Right kidney (tissue), 9 donors: ENCODE results near the gene PHF20.
A peak's percentile ranks its signal among the peaks of the same experiment; 100 is the strongest.
"Not testable (repeated sequence)": the region's sequence is repeated elsewhere in the genome, so short reads cannot be mapped to it uniquely, and the experiment has no call there.

ENCODE experiments used
- DNase-seq: peaks from one replicate; pipeline ENCODE4 v3.0.0-alpha.2; 2016
- long read RNA-seq, 8 donors: transcript quantifications; one replicate each; lab custom pipeline, GENCODE V29; 2026

The PHF20 gene
- long read RNA-seq, donor 1, partial matches to known transcripts, result 35 of 37 reads
- long read RNA-seq, donor 1, other reads (novel, unspliced or antisense), result 0 of 37 reads
- long read RNA-seq, donor 2, transcript PHF20-216 (2 exons, 618 nt), result major isoform, 5 of 5 reads
- long read RNA-seq, donor 2, partial matches to known transcripts, result 0 of 5 reads
- long read RNA-seq, donor 2, other reads (novel, unspliced or antisense), result 0 of 5 reads
- long read RNA-seq, donor 3, partial matches to known transcripts, result 13 of 16 reads
- long read RNA-seq, donor 3, other reads (novel, unspliced or antisense), result 0 of 16 reads
- long read RNA-seq, donor 4, partial matches to known transcripts, result 0 of 1 reads
- long read RNA-seq, donor 4, other reads (novel, unspliced or antisense), result 0 of 1 reads
- long read RNA-seq, donor 5, full-length matches to known transcripts, result 4 of 45 reads
- long read RNA-seq, donor 5, partial matches to known transcripts, result 0 of 45 reads
- long read RNA-seq, donor 5, other reads (novel, unspliced or antisense), result 41 of 45 reads
- long read RNA-seq, donor 6, partial matches to known transcripts, result 0 of 3 reads
- long read RNA-seq, donor 6, other reads (novel, unspliced or antisense), result 0 of 3 reads
- long read RNA-seq, donor 7, partial matches to known transcripts, result 0 of 4 reads
- long read RNA-seq, donor 7, other reads (novel, unspliced or antisense), result 0 of 4 reads
- long read RNA-seq, donor 8, partial matches to known transcripts, result 31 of 34 reads
- long read RNA-seq, donor 8, other reads (novel, unspliced or antisense), result 0 of 34 reads

DNA sequence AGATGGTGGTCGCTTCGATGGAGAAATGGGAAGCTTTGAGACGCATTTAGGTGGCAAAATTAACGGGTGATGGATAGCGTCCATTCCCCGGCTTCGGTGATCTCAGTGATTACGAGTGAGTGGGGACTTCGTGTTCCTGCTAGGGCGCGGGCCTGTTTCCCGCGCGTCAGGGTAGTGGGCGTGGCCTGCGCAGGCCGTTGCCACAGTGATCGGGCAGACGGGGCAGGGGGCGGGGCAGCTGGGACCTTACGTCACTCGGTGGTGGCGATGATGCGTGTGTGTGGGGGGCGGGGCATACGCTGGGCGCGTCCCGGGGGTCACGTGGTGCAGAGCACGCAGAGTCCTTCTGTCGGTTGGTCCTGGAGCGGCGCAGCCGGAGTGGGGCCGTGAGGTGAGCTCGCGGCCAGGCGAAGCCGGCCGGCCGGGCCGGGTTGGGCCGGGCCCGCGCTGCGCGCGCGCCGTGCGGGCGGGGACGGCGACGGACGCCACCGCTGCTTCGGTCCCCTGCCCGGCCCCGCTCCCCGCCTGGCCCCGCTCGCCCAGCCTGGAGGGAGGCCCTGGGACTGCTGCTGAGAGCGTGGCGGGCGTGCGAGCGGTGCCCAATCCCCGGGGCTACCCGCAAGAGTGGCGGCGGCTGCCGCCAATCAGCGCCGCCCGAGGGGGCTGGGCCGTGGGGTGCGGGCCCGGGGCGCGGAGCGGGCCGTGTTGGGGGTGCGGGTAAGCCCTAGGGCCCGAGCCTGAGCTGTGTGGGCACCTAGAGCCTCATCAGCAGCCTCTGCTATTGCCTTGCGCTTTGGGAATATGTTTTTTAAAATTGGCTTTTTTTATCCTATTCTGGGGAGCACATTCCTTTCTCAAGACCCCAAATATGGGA lies at the start of gene PHF20:
PHF20 (plus strand) TSS at position 327 of the 874 bp plus-strand sequence. CDS start 29,508 bp downstream, outside the sequence.
- DNase-seq, result peak; percentile 82

DNA sequence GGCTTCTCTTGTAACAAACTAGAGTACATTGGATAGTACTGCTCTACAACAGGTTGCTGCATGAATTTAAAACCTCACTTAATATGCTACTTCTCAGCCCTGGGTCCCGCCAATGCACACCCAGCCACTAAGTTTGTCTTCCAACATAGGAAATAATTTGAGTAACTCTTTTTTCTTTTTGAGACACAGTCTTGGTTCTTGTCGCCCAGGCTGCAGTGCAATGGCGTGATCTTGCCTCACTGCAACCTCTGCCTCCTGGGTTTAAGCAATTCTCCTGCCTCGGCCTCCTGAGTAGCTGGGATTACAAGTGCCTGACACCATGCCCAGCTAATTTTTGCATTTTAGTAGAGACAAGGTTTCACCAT lies 48.6 kb upstream of the PHF20 start:
- DNase-seq, result not testable (repeated sequence)

DNA sequence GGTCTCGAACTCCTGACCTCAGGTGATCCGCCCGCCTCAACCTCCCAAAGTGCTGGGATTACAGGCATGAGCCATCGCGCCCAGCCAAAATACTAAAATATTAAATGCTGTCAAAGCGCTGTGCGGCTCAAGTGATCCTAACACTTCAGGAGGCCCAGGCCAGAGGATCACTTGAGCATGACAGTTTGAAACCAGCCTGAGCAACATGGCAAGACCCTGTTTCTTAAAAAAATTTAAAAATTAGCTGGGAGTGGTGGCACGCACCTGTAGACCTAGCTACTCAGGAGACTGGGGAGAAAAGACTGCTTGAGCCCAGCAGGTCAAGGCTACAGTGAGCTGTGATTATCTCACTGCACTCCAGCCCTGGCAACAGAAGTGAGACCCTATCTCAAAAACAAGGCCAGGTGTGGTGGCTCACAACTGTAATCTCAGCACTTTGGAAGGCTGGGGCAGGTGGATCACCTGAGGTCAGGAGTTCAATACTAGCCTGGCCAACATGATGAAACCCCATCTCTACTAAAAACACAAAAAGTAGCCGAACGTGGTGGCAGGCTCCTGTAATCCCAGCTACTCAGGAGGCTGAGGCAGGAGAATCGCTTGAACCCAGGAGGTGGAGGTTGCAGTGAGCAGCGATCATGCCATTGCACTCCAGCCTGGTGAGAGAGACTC lies 48.0 kb upstream of the PHF20 start:
- not testable (repeated sequence) for DNase-seq

DNA sequence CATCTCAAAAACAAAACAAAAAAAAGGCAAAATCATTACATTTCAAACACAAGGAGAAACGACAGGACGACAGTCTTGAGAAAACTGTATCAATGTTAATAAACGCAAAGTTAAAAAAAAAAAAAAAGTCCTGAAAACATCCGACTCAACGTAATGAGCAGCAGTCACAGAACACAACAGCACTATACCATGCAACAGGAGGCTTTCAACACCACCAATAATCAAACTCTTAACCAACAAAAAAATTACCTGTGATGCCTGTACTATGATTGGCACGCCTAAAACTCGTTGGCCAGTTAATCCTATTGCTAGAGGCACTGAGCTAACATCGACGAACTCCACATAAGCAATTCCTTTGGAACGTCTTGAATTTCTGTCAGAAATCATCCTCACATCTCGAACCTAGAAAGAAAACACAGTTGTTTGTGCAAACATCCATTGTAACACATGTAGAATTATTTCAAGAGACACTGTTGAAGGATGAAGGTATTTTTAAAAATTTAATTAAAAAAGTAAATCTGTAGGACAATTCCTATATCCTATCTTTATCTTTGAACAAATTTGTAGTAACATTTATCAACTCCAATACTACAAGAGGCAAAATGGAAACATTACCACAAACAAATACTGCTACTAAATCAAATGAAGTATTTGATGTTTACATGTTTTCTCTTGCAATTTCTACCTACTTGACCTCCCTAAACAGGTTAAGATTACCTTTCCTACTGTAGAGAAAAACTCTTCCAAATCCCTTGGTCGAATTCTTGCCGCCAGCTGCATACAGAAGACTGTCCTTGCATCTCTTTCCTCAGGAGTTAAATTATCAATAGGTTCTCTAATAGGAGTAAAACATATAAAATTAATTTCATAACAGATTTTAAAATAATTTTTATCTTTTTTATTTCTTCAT lies 47.2 kb upstream of the PHF20 start:
- no peak for DNase-seq

DNA sequence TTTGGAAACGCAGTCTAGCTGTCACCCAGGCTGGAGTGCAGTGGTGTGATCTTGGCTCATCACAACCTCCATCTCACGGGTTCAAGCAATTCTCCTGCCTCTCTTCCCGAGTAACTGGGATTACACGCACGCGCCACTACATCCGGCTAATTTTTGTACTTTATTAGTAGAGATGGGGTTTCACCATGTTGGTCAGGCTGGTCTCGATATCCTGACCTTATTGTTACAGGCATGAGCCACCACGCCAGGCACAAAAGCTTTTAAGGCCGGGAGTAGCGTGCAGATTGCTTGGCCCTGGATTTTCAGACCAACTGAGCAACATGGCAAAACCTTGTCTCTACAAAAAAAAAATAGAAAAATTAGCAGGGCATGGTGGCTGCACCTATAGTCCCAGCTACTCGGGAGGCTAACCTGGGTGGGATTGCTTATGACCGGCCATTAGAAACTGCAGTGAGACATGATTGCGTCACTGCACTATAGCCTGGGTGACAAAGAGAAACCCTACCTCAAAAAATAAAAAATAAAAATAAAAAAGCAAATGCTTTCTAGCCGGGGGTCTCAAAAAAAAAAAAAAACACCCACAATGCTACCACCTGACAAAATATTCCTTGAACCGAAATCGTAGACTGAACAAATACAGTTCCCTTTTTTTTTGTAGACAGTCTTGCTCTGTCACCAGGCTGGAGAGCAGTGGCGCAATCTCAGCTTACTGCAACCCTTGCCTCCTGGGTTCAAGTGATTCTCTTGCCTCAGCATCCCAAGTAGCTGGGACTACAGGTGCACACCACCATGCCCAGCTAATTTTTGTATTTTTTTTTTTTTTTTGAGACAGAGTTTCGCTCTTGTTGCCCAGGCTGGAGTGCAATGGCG lies 44.7 kb upstream of the PHF20 start:
- no peak for DNase-seq

DNA sequence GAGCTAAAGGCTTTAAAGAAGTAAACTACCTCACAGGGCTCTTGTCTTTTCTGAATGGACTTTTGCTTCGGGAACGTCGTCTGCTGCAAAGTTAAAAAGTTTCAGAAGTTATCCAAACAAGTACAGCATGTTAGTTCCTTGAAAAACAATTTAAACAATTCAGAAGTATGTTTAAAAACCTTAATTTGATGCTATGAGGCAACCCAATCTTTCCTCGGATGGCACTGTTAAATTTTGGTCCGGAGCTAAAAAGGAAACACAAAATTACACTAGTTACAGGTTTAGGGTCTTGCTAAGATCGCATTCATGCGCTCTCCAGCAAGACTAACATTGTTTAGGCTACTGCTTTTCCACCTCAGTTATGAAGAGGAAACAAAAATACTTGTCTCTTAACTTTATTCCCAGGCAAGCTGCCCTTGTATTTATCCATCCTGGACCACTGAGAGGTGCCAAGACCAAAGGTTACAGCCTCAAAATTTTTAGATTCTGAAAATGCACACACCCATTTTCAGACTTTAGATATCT lies 42.5 kb upstream of the PHF20 start:
- no peak for DNase-seq

DNA sequence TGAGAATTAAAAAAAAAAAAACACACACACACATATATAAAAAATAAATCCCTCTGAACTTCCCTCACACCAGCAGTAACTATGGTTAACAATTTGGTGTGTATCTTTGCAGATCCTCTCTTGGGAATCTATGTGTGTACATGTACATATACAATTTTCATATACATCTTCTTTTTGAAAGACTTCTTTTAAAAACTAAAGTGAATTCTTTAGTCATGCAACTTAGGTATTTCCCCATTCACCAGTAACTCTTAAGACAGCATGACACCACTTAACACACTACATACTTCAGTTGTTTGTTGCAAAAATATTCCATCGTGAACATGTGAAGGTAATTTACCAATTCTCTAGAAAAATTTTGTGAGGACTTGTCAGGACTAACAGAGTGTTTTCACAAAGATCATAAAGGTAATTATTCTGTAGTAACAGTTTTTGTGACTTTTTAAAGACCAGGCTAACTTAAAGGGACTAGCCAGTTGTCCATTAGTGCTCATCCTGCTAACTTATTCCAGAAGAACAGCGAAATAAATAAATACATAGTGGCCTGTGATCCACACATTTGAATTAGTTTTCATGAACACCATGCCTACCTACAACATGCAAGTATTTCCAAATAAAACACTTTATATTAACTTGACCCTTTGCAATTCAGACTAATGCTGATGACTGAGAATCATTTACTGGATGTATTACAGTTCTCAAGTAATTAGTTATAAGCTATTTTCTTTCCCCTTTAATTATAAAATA lies 41.8 kb upstream of the PHF20 start:
- DNase-seq, result no peak

DNA sequence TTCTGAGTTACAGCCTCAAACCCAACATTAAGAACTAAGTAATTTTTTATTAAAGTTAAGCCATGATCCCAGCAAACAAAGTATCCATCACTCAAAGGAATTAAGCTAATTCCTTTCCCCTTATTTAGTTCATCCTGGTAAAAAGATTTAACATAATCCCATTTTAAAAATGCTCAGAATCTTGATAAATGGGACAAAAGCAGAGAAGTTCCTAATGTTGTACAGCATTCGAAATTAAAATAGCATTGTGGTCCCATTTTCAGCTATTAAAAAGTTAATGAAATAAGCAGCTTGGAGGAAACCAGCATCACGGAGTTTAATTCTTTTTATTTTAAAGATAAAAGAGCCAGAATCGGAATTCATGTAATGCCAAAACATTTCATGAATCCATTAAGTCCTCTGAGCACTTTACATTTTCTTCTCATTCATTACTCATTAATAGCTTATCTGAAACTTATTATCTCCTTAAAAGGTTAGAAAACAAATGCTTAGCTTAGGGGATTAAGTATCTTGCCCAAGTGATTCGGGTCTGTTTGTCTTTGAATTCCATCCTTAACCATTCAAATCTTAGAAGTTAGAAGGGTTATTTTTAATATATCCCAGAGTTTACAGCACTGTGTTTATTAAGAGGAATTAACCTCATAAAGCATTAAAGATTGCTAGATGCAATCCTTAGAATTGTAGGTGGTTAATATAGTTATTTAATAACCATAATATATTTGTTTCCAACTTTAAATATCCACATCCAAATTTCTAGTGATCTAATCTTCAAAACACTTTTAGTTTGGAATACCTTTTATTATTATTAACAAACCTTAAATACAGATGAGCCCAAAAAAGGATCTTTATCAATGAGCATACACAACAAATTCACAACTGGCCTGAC lies 41.0 kb upstream of the PHF20 start:
- no peak for DNase-seq

DNA sequence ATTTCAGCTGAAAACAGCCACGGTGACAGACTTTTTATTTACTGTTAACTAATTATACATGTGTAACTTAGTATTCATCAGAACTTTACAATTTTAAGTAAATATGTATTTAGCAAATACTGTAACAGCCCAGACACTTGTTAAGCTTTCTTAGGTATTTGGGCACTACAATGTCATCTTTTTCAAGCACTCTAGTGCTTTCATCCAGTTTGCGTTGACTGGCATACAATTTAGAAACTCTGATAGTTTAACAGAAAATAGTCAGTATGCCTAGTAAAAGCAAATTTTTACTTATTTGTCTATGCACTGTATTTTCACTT lies 40.4 kb upstream of the PHF20 start:
- DNase-seq, result no peak

DNA sequence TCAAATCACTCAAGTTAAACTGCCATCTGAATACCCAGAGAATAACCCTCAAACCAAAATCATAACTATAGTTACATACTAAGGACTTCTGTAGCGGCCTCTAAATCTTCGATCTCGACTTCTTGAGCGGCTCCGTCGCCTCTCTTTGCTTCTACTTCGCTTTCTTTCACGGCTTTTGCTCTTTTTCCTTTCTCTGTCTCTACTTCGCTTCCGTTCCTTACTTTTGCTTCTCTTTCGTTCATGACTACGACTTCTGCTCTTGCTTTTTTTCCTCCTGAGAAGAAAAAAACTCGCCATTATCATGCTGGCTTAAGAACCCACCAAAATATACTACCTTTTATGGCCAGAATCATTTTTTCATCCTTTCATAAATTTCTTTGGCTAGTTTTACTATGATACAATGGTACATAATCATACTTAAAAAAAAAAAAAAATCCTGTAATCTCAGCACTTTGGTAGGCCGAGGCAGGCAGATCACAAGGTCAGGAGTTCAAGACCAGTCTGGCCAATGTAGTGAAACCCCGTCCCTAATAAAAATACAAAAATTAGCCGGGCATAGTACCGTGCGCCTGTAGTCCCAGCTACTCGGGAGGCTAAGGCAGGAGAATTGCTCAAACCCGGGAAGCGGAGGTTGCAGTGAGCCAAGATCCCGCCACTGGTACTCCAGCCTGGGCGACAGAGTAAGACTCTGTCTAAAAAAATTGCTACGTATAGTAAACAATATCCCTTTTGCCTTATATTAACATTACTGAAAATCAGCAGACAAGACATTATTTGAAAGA lies 39.8 kb upstream of the PHF20 start:
- DNase-seq, result no peak

DNA sequence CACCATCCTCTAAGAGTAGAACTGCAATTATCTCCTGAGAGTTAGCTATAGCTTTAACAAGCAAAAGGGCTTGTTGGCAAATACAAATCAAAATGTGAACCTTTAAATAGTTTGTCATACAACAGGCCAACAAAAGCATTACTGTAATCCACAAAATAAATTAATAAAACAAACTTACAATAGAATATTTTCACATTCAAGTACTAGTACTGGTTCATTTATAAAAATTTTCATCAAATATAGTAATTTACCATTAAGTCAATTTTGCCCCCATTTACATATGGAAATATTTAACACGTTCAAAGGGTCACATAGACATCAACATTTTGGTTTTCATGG lies 39.2 kb upstream of the PHF20 start:
- DNase-seq, result no peak

DNA sequence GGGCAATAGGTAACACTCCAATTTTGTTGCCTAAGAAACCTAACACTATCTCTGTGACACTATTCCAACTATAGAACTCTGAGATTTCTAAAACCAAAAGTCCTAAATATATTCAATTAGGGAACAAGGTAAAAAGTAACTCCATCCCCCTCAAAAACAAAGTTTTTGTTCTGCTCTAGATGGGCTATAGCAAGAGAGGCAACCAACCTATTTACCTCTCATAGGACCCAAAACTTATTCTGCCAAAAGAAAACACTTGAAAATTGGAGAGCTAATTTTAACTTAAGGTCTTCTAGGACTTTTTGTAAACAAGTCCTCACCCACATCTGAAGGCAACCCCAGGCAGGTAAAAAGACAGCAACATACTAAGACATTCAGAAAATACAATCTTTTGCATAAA lies 37.4 kb upstream of the PHF20 start:
- no peak for DNase-seq

DNA sequence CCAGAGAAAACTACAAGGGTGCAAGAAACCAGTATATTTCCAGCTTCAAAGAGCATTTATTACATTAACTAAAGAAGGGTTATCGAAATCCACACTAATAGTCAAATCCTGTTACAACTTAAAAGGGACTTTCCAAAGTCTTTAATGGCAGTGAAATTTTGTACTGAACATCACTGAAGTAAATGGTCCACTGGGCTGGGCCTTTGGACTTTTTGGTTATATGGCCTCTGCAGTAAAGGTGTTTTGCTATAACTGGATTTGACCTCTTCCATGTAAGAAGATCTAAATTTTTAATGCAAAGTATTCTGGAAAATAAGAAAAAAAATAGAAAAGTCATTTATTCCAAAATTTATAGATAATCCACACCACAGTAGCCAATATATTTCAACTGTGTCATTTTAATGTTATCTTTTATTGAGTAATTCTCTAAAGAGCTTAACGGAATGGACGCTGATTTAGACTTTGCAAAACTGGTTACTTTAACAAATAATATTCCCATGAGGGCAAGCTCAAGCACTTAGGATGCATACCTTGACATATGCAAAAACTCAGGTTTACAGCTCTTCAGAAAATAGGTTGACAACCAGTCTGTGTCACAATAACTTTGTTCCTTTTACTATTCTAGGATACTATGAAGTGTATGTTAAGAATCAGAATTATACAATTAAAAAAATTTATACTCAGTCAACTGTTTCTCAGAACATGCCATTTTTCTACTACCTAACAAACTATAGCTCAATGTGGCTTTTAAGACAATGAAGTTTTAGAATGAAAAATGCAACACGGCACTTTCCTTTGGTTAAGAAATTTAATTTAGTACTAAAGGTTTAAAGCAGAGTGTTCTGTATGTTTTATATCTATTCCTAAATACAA lies 36.8 kb upstream of the PHF20 start:
- DNase-seq, result no peak

DNA sequence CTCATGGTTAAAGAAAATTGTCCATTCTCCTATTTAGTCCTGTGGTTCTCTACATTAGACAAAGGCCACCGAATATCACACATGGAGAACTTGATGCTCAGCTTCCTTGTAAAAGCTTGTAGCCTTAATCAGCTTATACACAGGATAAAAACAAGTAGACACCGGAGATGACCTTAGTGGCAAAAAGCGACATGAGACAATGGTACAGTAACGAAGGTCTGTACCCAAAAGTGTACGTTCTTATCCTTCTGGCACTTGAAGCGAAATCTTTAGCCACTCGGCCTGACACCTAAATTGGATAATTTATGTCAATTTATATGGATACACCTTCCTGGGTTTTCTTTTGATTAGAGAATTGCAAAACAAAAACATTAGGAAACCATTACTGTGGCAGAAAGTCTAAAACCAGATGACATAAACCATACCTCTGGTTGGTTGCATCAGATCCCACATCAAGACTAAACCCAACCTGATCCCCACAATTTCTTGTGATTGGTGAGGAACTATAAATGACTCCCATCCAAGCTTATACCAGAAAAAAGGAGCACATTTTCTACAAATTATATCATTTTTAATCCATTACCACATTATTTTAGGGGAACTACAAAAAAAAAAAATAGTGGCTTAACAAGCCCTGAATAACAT lies 35.9 kb upstream of the PHF20 start:
- DNase-seq, result no peak

DNA sequence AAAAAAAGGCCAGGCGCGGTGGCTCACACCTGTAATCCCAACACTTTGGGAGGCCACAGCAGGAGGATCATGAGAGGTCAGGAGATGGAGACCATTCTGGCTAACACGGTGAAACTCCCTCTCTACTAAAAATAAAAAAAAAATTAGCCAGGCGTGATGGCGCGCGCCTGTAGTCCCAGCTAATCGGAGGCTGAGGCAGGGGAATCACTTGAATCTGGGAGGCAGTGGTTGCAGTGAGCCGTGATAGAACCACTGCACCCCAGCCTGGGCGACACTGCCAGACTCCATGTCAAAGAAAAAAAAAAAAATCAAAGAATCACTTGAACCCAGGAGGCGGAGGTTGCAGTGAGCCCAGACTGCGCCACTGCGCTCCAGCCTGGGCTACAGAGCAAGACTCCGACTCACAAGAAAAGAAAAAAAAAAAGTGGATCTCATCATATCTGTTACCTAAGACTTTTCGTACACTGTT lies 33.9 kb upstream of the PHF20 start:
- DNase-seq, result no peak
